ENCODE measurements around the gene MIS18A.

Gene MIS18A

GRCh38 chr21:32300117-32300681, 21.4 kb upstream of the MIS18A start:
- TF ChIP-seq CTCF (conservative IDR thresholded peaks at IDR 0.05; ENCODE audit: low read length) (no peak), EZH2phosphoT487 (IDR thresholded peaks at IDR 0.05; ENCODE audit: borderline replicate concordance) (no peak)
- no peaks in the 10 kb centered on the region for H4K20me1 ChIP-seq (ENCODE audit: insufficient read depth, low read length, poor library complexity, severe bottlenecking)
- H3K4me3 ChIP-seq (ENCODE audit: low read length, poor library complexity, severe bottlenecking): no peak overlapping the region
- no peaks in the 10 kb centered on the region for H3K36me3 ChIP-seq (ENCODE audit: insufficient read depth, low read length)
- no peaks in the 10 kb centered on the region for H3K27me3 ChIP-seq (ENCODE audit: insufficient read depth, low read length, poor library complexity, severe bottlenecking)
- H3K79me2 ChIP-seq (ENCODE audit: insufficient read depth, low read length): no peaks in the 10 kb centered on the region
- no peak overlapping the region for H2AFZ ChIP-seq (ENCODE audit: low read length)
- H3K9me2 ChIP-seq (replicated peaks; ENCODE audit: low read depth, low read length): no peaks in the 10 kb centered on the region
- no peaks in the 10 kb centered on the region for H3K9me3 ChIP-seq (ENCODE audit: insufficient read depth, low read depth, low read length)
- H3K4me2 ChIP-seq (ENCODE audit: low read depth, low read length, poor library complexity, severe bottlenecking): no peak overlapping the region
- H3K4me1 ChIP-seq (ENCODE audit: insufficient read depth, low read length, poor library complexity, severe bottlenecking): no peaks in the 10 kb centered on the region
- H3F3A ChIP-seq (ENCODE audit: low read depth): no peaks in the 10 kb centered on the region
- H3K9ac ChIP-seq (ENCODE audit: low read depth, low read length, poor library complexity, severe bottlenecking): no peak overlapping the region

- Histone ChIP-seq H3K9ac (ENCODE audit: low read depth, low read length, poor library complexity, severe bottlenecking) (no peak overlapping the region), H4K20me1 (ENCODE audit: insufficient read depth, low read length, poor library complexity, severe bottlenecking) (no peaks in the 10 kb centered on the region), H3K4me3 (ENCODE audit: low read length, poor library complexity, severe bottlenecking) (no peak overlapping the region), H2AFZ (ENCODE audit: low read length) (no peak overlapping the region), H3K9me2 (replicated peaks; ENCODE audit: low read depth, low read length) (no peaks in the 10 kb centered on the region), H3K36me3 (ENCODE audit: insufficient read depth, low read length) (no peaks in the 10 kb centered on the region), H3K4me2 (ENCODE audit: low read depth, low read length, poor library complexity, severe bottlenecking) (no peak overlapping the region), H3F3A (ENCODE audit: low read depth) (no peaks in the 10 kb centered on the region), H3K4me1 (ENCODE audit: insufficient read depth, low read length, poor library complexity, severe bottlenecking) (no peaks in the 10 kb centered on the region), H3K9me3 (ENCODE audit: insufficient read depth, low read depth, low read length) (no peaks in the 10 kb centered on the region), H3K27me3 (ENCODE audit: insufficient read depth, low read length, poor library complexity, severe bottlenecking) (no peaks in the 10 kb centered on the region), H3K79me2 (ENCODE audit: insufficient read depth, low read length) (no peaks in the 10 kb centered on the region)
- TF ChIP-seq CTCF (conservative IDR thresholded peaks at IDR 0.05; ENCODE audit: low read length) (no peak), EZH2phosphoT487 (IDR thresholded peaks at IDR 0.05; ENCODE audit: borderline replicate concordance) (no peak)
These were observed 20.8 kb upstream of the MIS18A start for GRCh38 chr21:32299695-32300094.

- no peak within 1 kb of the TSS for H3K4me3 ChIP-seq (ENCODE audit: low read length, poor library complexity, severe bottlenecking)
- no peak within 1 kb of the TSS for H3K9ac ChIP-seq (ENCODE audit: low read depth, low read length, poor library complexity, severe bottlenecking)
- TF ChIP-seq CTCF (conservative IDR thresholded peaks at IDR 0.05; ENCODE audit: low read length) (no peak), EZH2phosphoT487 (IDR thresholded peaks at IDR 0.05; ENCODE audit: borderline replicate concordance) (no peak)
These were observed 19.8 kb upstream of the MIS18A start, which contains the start of gene MRAP for GRCh38 chr21:32298658-32299081. MRAP (plus strand) TSS chr21:32298855; CDS start chr21:32298972, 117 bp downstream.

More at GRCh38 chr21:32298658-32299081, 19.8 kb upstream of the MIS18A start, which contains the start of gene MRAP:
- Histone ChIP-seq H3K27me3 (ENCODE audit: insufficient read depth, low read length, poor library complexity, severe bottlenecking) (no peaks in the 10 kb centered on the region), H3K4me2 (ENCODE audit: low read depth, low read length, poor library complexity, severe bottlenecking) (no peak within 1 kb of the TSS), H3K9me3 (ENCODE audit: insufficient read depth, low read depth, low read length) (no peaks in the 10 kb centered on the region), H4K20me1 (ENCODE audit: insufficient read depth, low read length, poor library complexity, severe bottlenecking) (no peaks in the 10 kb centered on the region), H3K79me2 (ENCODE audit: insufficient read depth, low read length) (no peaks in the 10 kb centered on the region), H3F3A (ENCODE audit: low read depth) (no peaks in the 10 kb centered on the region), H3K9me2 (replicated peaks; ENCODE audit: low read depth, low read length) (no peaks in the 10 kb centered on the region), H3K4me1 (ENCODE audit: insufficient read depth, low read length, poor library complexity, severe bottlenecking) (no peaks in the 10 kb centered on the region), H2AFZ (ENCODE audit: low read length) (no peak within 1 kb of the TSS), H3K36me3 (ENCODE audit: insufficient read depth, low read length) (no peaks in the 10 kb centered on the region)
